HepG2 (cell line): ENCODE data around the gene XRCC5. TPM values are rescaled to one million over a fixed set of nuclear protein-coding genes. Genes with fewer than 3 reads are reported as not detected.

ENCODE experiments used
- ATAC-seq: fragments of 200-7000 bp; cut with Tn5 transposase; 3 replicates; pipeline ENCODE4 v1.9.1; 2020; ENCODE audit warnings: mild to moderate bottlenecking, moderate library complexity
- BruUV-seq: library from RNA; stranded (reverse); fragments of 400-500 nt; replicated peaks from 2 replicates; lab custom pipeline; 2021; lab: Mats Ljungman, UMichigan
- CTCF ChIA-PET: fragments of 300-600 bp; formaldehyde crosslinking; extraction: SDS; loops from one replicate; lab custom pipeline; 2021; ENCODE audit warnings: low total read pairs, inconsistent platforms, low intra/inter-chr PET ratio; lab: Yijun Ruan, JAX
- POLR2A ChIA-PET: fragments of 350-600 bp; sonication (Branson Sonifier 250); formaldehyde crosslinking; loops from one replicate; lab custom pipeline; 2020; ENCODE audit warnings: antibody characterized with exemption, inconsistent platforms; lab: Yijun Ruan, JAX
- DNase-seq: peaks from one replicate; pipeline ENCODE4 v3.0.0-alpha.2; 2015; ENCODE audit warnings: low spot score
- FAIRE-seq: peaks from 3 replicates; lab custom pipeline; 2011; peaks lifted over from hg19 to GRCh38; lab: Jason Lieb, UNC
- H2AFZ ChIP-seq: one replicate; pipeline ENCODE4 v1.6.1; 2011; ENCODE audit warnings: low read length, inconsistent platforms
- H3K27ac ChIP-seq: fragments of 300-600 bp; 3 replicates; pipeline ENCODE4 v1.8.0; 2011; ENCODE audit warnings: mixed run types, mild to moderate bottlenecking, mixed read lengths, low read length, inconsistent platforms; ENCODE audit not compliant: insufficient read depth; ENCODE audit errors: extremely low read length
- H3K27me3 ChIP-seq, 2 experiments: fragments of 200-600 bp in 1 of 2; 2 replicates in 1 of 2; 3 replicates in 1 of 2; pipeline versions ENCODE4 v1.6.0 to v1.8.0; 2011; ENCODE audit warnings: low read length in 2 of 2, mild to moderate bottlenecking in 2 of 2, moderate library complexity in 2 of 2, inconsistent platforms in 1 of 2; ENCODE audit not compliant: insufficient read depth in 2 of 2, control insufficient read depth in 1 of 2
- H3K36me3 ChIP-seq, 2 experiments: fragments of 200-600 bp in 1 of 2; replicated peaks in 1 of 2; 2 replicates in 1 of 2; 3 replicates in 1 of 2; pipeline versions ENCODE4 v1.5.1 to v1.8.0; 2011; ENCODE audit warnings: low read length in 2 of 2, inconsistent platforms in 1 of 2; ENCODE audit not compliant: insufficient read depth in 2 of 2, control insufficient read depth in 1 of 2
- H3K4me1 ChIP-seq: 2 replicates; pipeline ENCODE4 v1.5.1; 2012; ENCODE audit warnings: low read length, inconsistent platforms; ENCODE audit not compliant: insufficient read depth
- H3K4me2 ChIP-seq: 2 replicates; pipeline ENCODE4 v1.6.0; 2011; ENCODE audit warnings: low read depth, low read length, inconsistent platforms
- H3K4me3 ChIP-seq, 3 experiments: fragments of 200-600 bp in 1 of 3; sonication (generic), shearing (Covaris generic) in 1 of 3; replicated peaks in 1 of 3; 2 replicates each; pipeline ENCODE4 v1.5.1; 2011 to 2016; ENCODE audit warnings: low read length in 3 of 3, inconsistent platforms in 2 of 3, low read depth in 2 of 3, mild to moderate bottlenecking in 2 of 3, control low read depth in 1 of 3, mixed read lengths in 1 of 3; ENCODE audit not compliant: insufficient read depth in 1 of 3
- H3K79me2 ChIP-seq: one replicate; pipeline ENCODE4 v1.6.1; 2011; ENCODE audit warnings: low read length, inconsistent platforms; ENCODE audit not compliant: insufficient read depth
- H3K9ac ChIP-seq: 2 replicates; pipeline ENCODE4 v1.6.0; 2011; ENCODE audit warnings: mild to moderate bottlenecking, low read depth, low read length, inconsistent platforms; ENCODE audit not compliant: insufficient read depth
- H3K9me3 ChIP-seq: 2 replicates; pipeline ENCODE4 v1.5.1; 2012; ENCODE audit warnings: mild to moderate bottlenecking, low read length
- H4K20me1 ChIP-seq: 2 replicates; pipeline ENCODE4 v1.6.0; 2011; ENCODE audit warnings: inconsistent platforms, mild to moderate bottlenecking, low read length, moderate library complexity; ENCODE audit not compliant: insufficient read depth
- JUNB ChIP-seq: sonication (generic); formaldehyde crosslinking; IDR thresholded peaks from 2 replicates; pipeline ENCODE4 v1.8.0; 2022; ENCODE audit warnings: missing genetic modification reagents, mild to moderate bottlenecking, borderline replicate concordance
- MED1 ChIP-seq: sonication (generic); formaldehyde crosslinking; IDR thresholded peaks from 2 replicates; pipeline ENCODE4 v1.4.0; 2020; ENCODE audit warnings: missing genetic modification reagents
- POGZ ChIP-seq: sonication (generic); formaldehyde crosslinking; IDR thresholded peaks from 2 replicates; pipeline ENCODE4 v1.4.0; 2020; ENCODE audit warnings: mild to moderate bottlenecking, missing genetic modification reagents
- WGBS: methylation state at CpG from one replicate; pipeline ENCODE4 v1.1.6; 2017; ENCODE audit warnings: low lambda C conversion rate; 5-methylcytosine and 5-hydroxymethylcytosine counted together
- in situ Hi-C: cut with HindIII; loops from 2 replicates; pipeline ENCODE4 v1.10.0; 2017; ENCODE audit warnings: low pct_unique_long_range_greater_than_20kb; ENCODE audit not compliant: extremely low pct_ligation_motif_present
- intact Hi-C: fragments of 100-400 bp; cut with micrococcal nuclease; formaldehyde crosslinking; loops from one replicate; pipeline ENCODE4 v1.10.0; 2022; ENCODE audit not compliant: unreplicated experiment
- polyA plus RNA-seq, 8 experiments: library from polyadenylated mRNA; depleted of rRNA in 3 of 8; stranded (reverse) in 7 of 8; unstranded in 1 of 8; fragments of >200 nt; fragmentation: Illumina TruSeq in 4 of 8; extraction: Trizol in 4 of 8; gene quantifications; 2 replicates each; pipeline versions ENCODE4 v1.2.1 to v1.2.3, GENCODE V29; 2011 to 2016; ENCODE audit warnings: low read depth in 4 of 8, missing spikeins in 1 of 8, mixed read lengths in 1 of 8; ENCODE audit not compliant: insufficient read depth in 1 of 8
- total RNA-seq, 5 experiments: library from RNA; depleted of rRNA; stranded (reverse); fragments of >200 nt; fragmentation: Illumina TruSeq; extraction: Trizol; gene quantifications; 2 replicates each; pipeline ENCODE4 v1.2.3, GENCODE V29; 2016; ENCODE audit warnings: low read depth in 1 of 5
- TF ChIP-seq, protein P1 (sequence below): sonication (generic); formaldehyde crosslinking; IDR thresholded peaks from 2 replicates; pipeline ENCODE4 v1.5.1; 2020; ENCODE audit warnings: mild to moderate bottlenecking, missing genetic modification reagents, borderline replicate concordance
- TF ChIP-seq, protein P2 (sequence below): sonication (generic); formaldehyde crosslinking; IDR thresholded peaks from 2 replicates; pipeline ENCODE4 v1.4.0; 2020; ENCODE audit warnings: mild to moderate bottlenecking, missing genetic modification reagents
- TF ChIP-seq, protein P3 (sequence below): IDR thresholded peaks from 2 replicates; pipeline ENCODE4 v1.6.1; 2012; ENCODE audit warnings: low read depth, low read length, improper control_type of control experiment

Gene XRCC5
- total and polyA plus RNA-seq, 2 of the 13 experiments (the other 11 are each of a cell fraction or from before 2014, with no cell fraction given): 264 to 454 TPM

DNA sequence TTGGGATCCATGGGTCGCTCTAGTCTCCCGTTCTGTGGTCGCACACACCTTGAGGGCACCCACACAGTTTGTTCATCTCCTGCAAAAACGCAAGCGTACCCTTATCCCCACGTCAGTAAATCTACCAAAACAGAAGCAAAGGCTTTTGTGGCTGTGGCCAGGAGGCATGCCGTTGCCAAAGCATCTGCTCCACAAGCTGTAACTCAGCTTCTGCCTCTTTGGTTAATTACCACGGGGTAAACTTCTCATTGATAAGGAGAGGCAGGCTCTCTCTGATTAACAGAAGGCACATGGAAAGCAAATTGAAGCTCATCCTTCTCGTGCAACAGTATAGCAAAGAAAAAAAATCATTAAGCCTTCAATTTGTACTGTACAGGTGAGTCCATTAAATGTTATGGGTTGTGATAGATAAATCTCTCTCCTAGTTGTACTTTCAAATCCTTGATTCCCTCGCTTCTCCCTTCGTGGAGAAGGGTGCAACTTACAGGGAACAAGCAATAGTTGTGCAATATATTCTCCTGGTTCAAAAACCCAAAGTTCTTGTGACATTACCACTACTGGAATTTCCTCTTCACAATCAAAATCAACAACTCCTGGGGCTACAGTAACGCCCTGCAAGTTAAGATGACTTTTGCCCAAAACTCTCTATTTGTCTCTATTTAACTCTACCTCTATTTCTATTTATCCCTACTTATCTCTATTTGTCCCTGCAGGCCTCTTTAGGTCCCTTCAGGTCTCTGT is 37.9 kb upstream of the XRCC5 start:
- Histone ChIP-seq H3K4me3 (no peak overlapping the region), H3K79me2 (peaks cover 56% of the 10 kb centered on the region), H3K27me3 (no peaks in the 10 kb centered on the region), H3K4me1 (peaks cover 95% of the 10 kb centered on the region), H3K36me3 (peaks cover 2 to 32% of the 10 kb centered on the region in 2 experiments), H3K27ac (peak overlapping the region; percentile 48), H4K20me1 (peaks cover 7% of the 10 kb centered on the region; the same call in 1 of the 2 replicates), H3K9ac (no peak overlapping the region), H3K4me2 (peak overlapping the region; percentile 43), H2AFZ (no peak overlapping the region), H3K9me3 (no peaks in the 10 kb centered on the region)
- 63% methylated on average over 12 of the region's 12 CpGs for WGBS
- peak; percentile 67 for DNase-seq
- CTCF ChIA-PET: no interaction called here
- intact Hi-C loops: no loop called here
- FAIRE-seq: peak; percentile 52
- peak; percentile 58 for ATAC-seq
- no TSS peak for BruUV-seq
- in situ Hi-C loops: no loop called here
- POLR2A ChIA-PET: interaction anchor here (1.0 to 3.0 kb wide), 4 partner anchors 10 to 43 kb away, joined by 3 to 11 read pairs (median 6); partner anchors contain the start of genes PECR and TMEM169
- TF ChIP-seq, protein P1, sequence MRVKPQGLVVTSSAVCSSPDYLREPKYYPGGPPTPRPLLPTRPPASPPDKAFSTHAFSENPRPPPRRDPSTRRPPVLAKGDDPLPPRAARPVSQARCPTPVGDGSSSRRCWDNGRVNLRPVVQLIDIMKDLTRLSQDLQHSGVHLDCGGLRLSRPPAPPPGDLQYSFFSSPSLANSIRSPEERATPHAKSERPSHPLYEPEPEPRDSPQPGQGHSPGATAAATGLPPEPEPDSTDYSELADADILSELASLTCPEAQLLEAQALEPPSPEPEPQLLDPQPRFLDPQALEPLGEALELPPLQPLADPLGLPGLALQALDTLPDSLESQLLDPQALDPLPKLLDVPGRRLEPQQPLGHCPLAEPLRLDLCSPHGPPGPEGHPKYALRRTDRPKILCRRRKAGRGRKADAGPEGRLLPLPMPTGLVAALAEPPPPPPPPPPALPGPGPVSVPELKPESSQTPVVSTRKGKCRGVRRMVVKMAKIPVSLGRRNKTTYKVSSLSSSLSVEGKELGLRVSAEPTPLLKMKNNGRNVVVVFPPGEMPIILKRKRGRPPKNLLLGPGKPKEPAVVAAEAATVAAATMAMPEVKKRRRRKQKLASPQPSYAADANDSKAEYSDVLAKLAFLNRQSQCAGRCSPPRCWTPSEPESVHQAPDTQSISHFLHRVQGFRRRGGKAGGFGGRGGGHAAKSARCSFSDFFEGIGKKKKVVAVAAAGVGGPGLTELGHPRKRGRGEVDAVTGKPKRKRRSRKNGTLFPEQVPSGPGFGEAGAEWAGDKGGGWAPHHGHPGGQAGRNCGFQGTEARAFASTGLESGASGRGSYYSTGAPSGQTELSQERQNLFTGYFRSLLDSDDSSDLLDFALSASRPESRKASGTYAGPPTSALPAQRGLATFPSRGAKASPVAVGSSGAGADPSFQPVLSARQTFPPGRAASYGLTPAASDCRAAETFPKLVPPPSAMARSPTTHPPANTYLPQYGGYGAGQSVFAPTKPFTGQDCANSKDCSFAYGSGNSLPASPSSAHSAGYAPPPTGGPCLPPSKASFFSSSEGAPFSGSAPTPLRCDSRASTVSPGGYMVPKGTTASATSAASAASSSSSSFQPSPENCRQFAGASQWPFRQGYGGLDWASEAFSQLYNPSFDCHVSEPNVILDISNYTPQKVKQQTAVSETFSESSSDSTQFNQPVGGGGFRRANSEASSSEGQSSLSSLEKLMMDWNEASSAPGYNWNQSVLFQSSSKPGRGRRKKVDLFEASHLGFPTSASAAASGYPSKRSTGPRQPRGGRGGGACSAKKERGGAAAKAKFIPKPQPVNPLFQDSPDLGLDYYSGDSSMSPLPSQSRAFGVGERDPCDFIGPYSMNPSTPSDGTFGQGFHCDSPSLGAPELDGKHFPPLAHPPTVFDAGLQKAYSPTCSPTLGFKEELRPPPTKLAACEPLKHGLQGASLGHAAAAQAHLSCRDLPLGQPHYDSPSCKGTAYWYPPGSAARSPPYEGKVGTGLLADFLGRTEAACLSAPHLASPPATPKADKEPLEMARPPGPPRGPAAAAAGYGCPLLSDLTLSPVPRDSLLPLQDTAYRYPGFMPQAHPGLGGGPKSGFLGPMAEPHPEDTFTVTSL: peak; percentile 60; the same call in 1 of the 2 replicates
- TF ChIP-seq MED1 (peak; percentile 77), JUNB (CRISPR knock-in tag) (no peak), POGZ (CRISPR knock-in tag) (0 out of 2 replicates have a peak, but pooled peaks have one; percentile 26)
- TF ChIP-seq, protein P2, sequence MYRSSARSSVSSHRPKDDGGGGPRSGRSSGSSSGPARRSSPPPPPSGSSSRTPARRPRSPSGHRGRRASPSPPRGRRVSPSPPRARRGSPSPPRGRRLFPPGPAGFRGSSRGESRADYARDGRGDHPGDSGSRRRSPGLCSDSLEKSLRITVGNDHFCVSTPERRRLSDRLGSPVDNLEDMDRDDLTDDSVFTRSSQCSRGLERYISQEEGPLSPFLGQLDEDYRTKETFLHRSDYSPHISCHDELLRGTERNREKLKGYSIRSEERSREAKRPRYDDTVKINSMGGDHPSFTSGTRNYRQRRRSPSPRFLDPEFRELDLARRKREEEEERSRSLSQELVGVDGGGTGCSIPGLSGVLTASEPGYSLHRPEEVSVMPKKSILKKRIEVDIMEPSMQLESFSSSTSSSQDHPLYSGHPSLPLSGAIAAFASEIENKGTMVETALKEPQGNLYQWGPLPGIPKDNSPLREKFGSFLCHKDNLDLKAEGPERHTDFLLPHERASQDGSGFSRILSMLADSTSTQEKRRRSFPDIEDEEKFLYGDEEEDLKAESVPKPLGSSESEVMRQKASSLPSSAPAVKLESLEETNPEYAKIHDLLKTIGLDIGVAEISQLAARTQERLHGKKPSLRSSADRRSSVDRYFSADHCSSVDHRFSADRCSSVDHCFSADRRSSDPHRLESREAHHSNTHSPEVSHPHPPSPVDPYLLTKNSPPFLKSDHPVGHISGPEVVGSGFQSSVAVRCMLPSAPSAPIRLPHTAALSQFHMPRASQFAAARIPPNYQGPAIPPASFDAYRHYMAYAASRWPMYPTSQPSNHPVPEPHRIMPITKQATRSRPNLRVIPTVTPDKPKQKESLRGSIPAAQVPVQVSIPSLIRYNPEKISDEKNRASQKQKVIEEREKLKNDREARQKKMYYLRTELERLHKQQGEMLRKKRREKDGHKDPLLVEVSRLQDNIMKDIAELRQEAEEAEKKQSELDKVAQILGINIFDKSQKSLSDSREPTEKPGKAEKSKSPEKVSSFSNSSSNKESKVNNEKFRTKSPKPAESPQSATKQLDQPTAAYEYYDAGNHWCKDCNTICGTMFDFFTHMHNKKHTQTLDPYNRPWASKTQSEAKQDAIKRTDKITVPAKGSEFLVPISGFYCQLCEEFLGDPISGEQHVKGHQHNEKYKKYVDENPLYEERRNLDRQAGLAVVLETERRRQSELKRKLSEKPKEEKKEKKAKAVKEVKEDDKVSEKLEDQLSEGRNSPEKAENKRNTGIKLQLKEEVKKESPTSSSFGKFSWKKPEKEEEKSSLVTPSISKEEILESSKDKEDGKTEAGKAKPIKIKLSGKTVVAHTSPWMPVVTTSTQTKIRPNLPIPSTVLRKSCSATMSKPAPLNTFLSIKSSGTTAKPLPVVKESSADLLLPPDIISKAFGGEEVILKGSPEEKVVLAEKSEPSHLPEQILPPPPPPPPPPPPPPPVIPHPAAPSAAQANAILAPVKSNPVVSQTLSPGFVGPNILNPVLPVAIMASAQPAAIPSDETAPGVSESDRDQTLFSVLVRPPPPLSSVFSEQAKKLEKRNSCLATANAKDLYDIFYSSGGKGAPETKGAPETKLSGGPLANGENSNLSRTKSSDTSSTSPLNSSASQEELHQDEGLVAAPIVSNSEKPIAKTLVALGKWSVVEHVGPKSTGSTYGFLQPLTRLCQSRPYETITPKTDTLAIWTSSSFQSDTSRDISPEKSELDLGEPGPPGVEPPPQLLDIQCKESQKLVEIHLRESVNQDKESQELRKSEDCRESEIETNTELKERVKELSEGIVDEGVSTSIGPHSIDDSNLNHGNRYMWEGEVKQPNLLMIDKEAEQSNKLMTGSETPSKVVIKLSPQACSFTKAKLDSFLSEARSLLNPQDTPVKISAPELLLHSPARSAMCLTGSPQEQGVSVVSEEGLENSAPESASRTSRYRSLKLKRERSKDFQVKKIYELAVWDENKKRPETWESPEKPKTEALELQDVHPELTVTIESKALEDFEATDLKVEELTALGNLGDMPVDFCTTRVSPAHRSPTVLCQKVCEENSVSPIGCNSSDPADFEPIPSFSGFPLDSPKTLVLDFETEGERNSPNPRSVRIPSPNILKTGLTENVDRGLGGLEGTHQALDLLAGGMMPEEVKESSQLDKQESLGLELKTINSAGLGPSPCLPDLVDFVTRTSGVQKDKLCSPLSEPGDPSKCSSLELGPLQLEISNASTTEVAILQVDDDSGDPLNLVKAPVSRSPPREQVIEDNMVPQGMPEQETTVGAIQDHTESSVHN (CRISPR knock-in tag): no peak
- TF ChIP-seq, protein P3, sequence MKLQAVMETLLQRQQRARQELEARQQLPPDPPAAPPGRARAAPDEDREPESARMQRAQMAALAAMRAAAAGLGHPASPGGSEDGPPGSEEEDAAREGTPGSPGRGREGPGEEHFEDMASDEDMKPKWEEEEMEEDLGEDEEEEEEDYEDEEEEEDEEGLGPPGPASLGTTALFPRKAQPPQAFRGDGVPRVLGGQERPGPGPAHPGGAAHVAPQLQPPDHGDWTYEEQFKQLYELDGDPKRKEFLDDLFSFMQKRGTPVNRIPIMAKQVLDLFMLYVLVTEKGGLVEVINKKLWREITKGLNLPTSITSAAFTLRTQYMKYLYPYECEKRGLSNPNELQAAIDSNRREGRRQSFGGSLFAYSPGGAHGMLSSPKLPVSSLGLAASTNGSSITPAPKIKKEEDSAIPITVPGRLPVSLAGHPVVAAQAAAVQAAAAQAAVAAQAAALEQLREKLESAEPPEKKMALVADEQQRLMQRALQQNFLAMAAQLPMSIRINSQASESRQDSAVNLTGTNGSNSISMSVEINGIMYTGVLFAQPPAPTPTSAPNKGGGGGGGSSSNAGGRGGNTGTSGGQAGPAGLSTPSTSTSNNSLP: 0 out of 2 replicates have a peak, but pooled peaks have one; percentile 26
